Hepatocyte (in vitro differentiated cells): ENCODE measurements around the gene DIS3L2. TPM values are rescaled to one million over a fixed set of nuclear protein-coding genes. Genes with fewer than 3 reads are reported as not detected.

ENCODE experiments used
- DNase-seq: peaks from one replicate; pipeline ENCODE4 v3.0.0-alpha.2; 2016; ENCODE audit warnings: low spot score
- H2AFZ ChIP-seq: fragments of 200-600 bp; sonication (generic); 2 replicates; pipeline ENCODE4 v1.6.0; 2016; ENCODE audit warnings: antibody characterized with exemption, mild to moderate bottlenecking
- H3K27ac ChIP-seq: fragments of 200-600 bp; sonication (generic); 2 replicates; pipeline ENCODE4 v1.5.1; 2016; ENCODE audit warnings: mild to moderate bottlenecking
- H3K27me3 ChIP-seq: fragments of 200-600 bp; sonication (generic); 2 replicates; pipeline ENCODE4 v1.6.1; 2016
- H3K36me3 ChIP-seq: fragments of 200-600 bp; sonication (generic); replicated peaks from 2 replicates; pipeline ENCODE4 v1.5.1; 2016; ENCODE audit warnings: low read depth; ENCODE audit not compliant: insufficient read depth
- H3K4me1 ChIP-seq: fragments of 200-600 bp; sonication (generic); 2 replicates; pipeline ENCODE4 v1.5.1; 2016; ENCODE audit warnings: mild to moderate bottlenecking, moderate library complexity; ENCODE audit not compliant: insufficient read depth
- H3K4me2 ChIP-seq: fragments of 200-600 bp; sonication (generic); 2 replicates; pipeline ENCODE4 v1.6.0; 2016
- H3K4me3 ChIP-seq: fragments of 200-600 bp; sonication (generic); 2 replicates; pipeline ENCODE4 v1.5.1; 2016; ENCODE audit warnings: mild to moderate bottlenecking
- H3K79me2 ChIP-seq: fragments of 200-600 bp; sonication (generic); 2 replicates; pipeline ENCODE4 v1.6.0; 2017; ENCODE audit warnings: mild to moderate bottlenecking
- H3K9me2 ChIP-seq: fragments of 200-600 bp; sonication (generic); replicated peaks from 2 replicates; pipeline ENCODE4 v1.6.0; 2017; ENCODE audit warnings: mild to moderate bottlenecking; ENCODE audit not compliant: insufficient read depth
- H3K9me3 ChIP-seq: fragments of 200-600 bp; sonication (generic); 2 replicates; pipeline ENCODE4 v1.5.1; 2016; ENCODE audit warnings: low read depth, mild to moderate bottlenecking
- H4K20me1 ChIP-seq: fragments of 200-600 bp; sonication (generic); 2 replicates; pipeline ENCODE4 v1.6.0; 2016; ENCODE audit warnings: mild to moderate bottlenecking; ENCODE audit not compliant: insufficient read depth, poor library complexity, severe bottlenecking
- EZH2 ChIP-seq: fragments of 200-600 bp; sonication (generic); IDR thresholded peaks from 2 replicates; pipeline ENCODE4 v1.6.1; 2016; ENCODE audit warnings: antibody characterized with exemption, mild to moderate bottlenecking, borderline replicate concordance
- EZH2phosphoT487 ChIP-seq: fragments of 200-600 bp; sonication (generic); IDR thresholded peaks from one replicate; pipeline ENCODE4 v1.6.1; 2018; ENCODE audit warnings: antibody characterized with exemption, mild to moderate bottlenecking, low read depth, moderate library complexity; ENCODE audit not compliant: unreplicated experiment, severe bottlenecking
- WGBS: methylation state at CpG from one replicate; pipeline ENCODE4 v1.1.6; 2016; ENCODE audit warnings: low lambda C conversion rate; ENCODE audit errors: missing lambda C conversion rate; 5-methylcytosine and 5-hydroxymethylcytosine counted together
- polyA plus RNA-seq: library from polyadenylated mRNA; unstranded; fragments of >200 nt; fragmentation: Nextera tagmentation; extraction: Ambion mirVana; gene quantifications from 2 replicates; pipeline ENCODE4 v1.2.1, GENCODE V29; 2016
- total RNA-seq: library from RNA; depleted of rRNA; stranded (reverse); fragments of >200 nt; gene quantifications from 2 replicates; pipeline ENCODE4 v1.2.3, GENCODE V29; 2014
- TF ChIP-seq, protein P1 (sequence below): fragments of 200-600 bp; sonication (generic); IDR thresholded peaks from 2 replicates; pipeline ENCODE4 v1.5.1; 2016; ENCODE audit warnings: antibody characterized with exemption, mild to moderate bottlenecking; ENCODE audit not compliant: poor library complexity

Gene DIS3L2
- total and polyA plus RNA-seq, 2 experiments from 2014 or later: 19.5 to 20.0 TPM

DNA sequence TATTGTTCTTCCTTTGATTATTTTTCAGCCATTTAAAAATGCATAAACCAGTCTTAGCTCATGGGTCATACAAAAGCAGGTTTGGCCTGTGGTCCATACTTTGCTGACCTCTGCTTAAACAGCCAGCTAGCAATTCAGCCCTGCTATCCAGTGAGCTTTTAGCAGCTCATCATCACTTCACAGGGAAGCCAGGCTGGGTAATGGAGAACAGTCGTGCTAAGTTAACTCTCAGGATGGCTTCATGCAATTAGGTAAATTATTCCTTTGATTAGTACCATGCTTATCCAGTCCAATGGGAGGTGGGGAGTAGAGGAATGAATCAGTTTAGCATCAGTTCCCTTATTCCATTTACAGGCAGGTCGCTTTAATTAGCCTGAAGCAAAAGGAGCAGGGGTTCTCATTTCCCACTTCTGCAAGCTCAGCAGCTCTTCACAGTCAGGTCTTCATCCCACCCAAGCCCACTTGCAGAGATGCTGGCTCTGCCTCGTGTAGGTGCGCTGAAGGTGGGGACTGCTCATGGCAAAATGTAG, 307.2 kb downstream of the DIS3L2 start:
- Histone ChIP-seq H3K9me2 (no peaks in the 10 kb centered on the region), H3K9me3 (no peaks in the 10 kb centered on the region), H4K20me1 (no peaks in the 10 kb centered on the region), H3K27me3 (no peaks in the 10 kb centered on the region), H3K4me1 (no peaks in the 10 kb centered on the region), H3K4me2 (no peak overlapping the region), H2AFZ (no peak overlapping the region), H3K27ac (no peak overlapping the region), H3K79me2 (no peaks in the 10 kb centered on the region), H3K4me3 (no peak overlapping the region), H3K36me3 (peaks cover 3% of the 10 kb centered on the region)
- TF ChIP-seq EZH2phosphoT487: no peak
- TF ChIP-seq, protein P1, sequence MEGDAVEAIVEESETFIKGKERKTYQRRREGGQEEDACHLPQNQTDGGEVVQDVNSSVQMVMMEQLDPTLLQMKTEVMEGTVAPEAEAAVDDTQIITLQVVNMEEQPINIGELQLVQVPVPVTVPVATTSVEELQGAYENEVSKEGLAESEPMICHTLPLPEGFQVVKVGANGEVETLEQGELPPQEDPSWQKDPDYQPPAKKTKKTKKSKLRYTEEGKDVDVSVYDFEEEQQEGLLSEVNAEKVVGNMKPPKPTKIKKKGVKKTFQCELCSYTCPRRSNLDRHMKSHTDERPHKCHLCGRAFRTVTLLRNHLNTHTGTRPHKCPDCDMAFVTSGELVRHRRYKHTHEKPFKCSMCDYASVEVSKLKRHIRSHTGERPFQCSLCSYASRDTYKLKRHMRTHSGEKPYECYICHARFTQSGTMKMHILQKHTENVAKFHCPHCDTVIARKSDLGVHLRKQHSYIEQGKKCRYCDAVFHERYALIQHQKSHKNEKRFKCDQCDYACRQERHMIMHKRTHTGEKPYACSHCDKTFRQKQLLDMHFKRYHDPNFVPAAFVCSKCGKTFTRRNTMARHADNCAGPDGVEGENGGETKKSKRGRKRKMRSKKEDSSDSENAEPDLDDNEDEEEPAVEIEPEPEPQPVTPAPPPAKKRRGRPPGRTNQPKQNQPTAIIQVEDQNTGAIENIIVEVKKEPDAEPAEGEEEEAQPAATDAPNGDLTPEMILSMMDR: no peak
- 77% methylated on average over 4 of the region's 4 CpGs for WGBS
- no peak for DNase-seq

- Histone ChIP-seq H3K36me3 (no peaks in the 10 kb centered on the region), H2AFZ (no peak overlapping the region), H3K9me3 (no peaks in the 10 kb centered on the region), H3K4me3 (no peak overlapping the region), H3K9me2 (no peaks in the 10 kb centered on the region), H3K27ac (no peak overlapping the region), H3K79me2 (no peaks in the 10 kb centered on the region), H4K20me1 (no peaks in the 10 kb centered on the region), H3K27me3 (no peaks in the 10 kb centered on the region), H3K4me2 (no peak overlapping the region), H3K4me1 (no peaks in the 10 kb centered on the region)
- DNase-seq: no peak
- WGBS: 88% methylated on average over 7 of the region's 7 CpGs
- TF ChIP-seq EZH2phosphoT487 (no peak), EZH2 (no peak)
- TF ChIP-seq, protein P1: no peak
Observed at GRCh38 chr2:232269867-232270266, 308.4 kb downstream of the DIS3L2 start.

DNA sequence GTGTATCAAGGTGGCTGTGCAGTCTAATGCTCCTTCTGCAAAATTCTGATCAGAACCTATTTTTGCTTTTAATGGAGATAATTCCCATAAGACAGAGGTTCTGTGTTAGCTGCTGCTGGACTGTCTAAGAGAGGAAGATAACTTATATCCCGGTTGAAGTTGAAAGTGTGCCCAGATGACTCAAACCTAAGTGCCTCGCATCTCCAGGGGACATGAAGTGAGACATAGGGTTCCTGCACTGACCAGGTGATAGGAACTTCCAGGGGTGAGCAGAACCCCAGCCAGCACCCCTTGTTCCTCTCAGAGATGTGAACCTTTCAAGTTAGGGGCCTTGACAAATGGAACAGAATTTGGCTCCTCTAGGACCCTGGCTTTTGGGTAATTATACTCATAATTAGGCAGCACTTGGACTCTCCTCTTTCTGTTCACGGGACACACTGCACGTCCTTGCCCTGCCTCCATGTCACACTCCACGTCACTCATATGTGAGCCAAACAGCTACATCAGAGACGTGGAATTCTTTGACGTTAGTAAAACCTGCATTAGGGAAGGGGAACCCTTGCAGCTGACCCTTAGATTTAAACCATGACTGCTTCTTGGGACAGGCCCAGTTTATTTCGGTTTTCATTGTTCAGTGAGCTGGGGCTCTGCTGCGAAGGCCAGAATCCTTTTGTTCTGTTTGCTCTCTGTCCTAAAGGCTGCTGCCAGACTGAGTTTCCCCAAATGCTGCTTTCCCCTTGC, 312.6 kb downstream of the DIS3L2 start:
- no peaks in the 10 kb centered on the region for H3K36me3 ChIP-seq
- no peaks in the 10 kb centered on the region for H3K4me1 ChIP-seq
- no peak overlapping the region for H3K27ac ChIP-seq
- H3K27me3 ChIP-seq: no peaks in the 10 kb centered on the region
- TF ChIP-seq EZH2: no peak
- TF ChIP-seq, protein P1: no peak
- no peak for TF ChIP-seq EZH2phosphoT487
- H3K9me2 ChIP-seq: no peaks in the 10 kb centered on the region
- DNase-seq: no peak
- H3K4me3 ChIP-seq: no peak overlapping the region
- H3K79me2 ChIP-seq: no peaks in the 10 kb centered on the region
- no peak overlapping the region for H2AFZ ChIP-seq
- H3K4me2 ChIP-seq: no peak overlapping the region
- 91% methylated on average over 9 of the region's 9 CpGs for WGBS
- no peaks in the 10 kb centered on the region for H4K20me1 ChIP-seq
- peaks cover 3% of the 10 kb centered on the region for H3K9me3 ChIP-seq
